HL-60 (cell line): Measurements from ENCODE around the gene WDR1.

Experiments
- GABPA ChIP-seq: IDR thresholded peaks from 2 replicates; pipeline ENCODE4 v1.6.1; 2012; ENCODE audit warnings: low read depth
- POLR2AphosphoS5 ChIP-seq: IDR thresholded peaks from 2 replicates; pipeline ENCODE4 v1.6.1; 2012; ENCODE audit warnings: low read depth
- SPI1 ChIP-seq: IDR thresholded peaks from 2 replicates; pipeline ENCODE4 v1.6.1; 2012; ENCODE audit warnings: low read depth, mild to moderate bottlenecking, borderline replicate concordance
- TF ChIP-seq, protein P1 (sequence below): IDR thresholded peaks from one replicate; pipeline ENCODE4 v1.5.1; 2011; ENCODE audit warnings: low read length, control low read depth, inconsistent platforms; ENCODE audit not compliant: insufficient read depth
- TF ChIP-seq, protein P2 (sequence below): IDR thresholded peaks from 2 replicates; pipeline ENCODE4 v1.6.1; 2012; ENCODE audit warnings: low read depth; ENCODE audit not compliant: insufficient replicate concordance

DNA sequence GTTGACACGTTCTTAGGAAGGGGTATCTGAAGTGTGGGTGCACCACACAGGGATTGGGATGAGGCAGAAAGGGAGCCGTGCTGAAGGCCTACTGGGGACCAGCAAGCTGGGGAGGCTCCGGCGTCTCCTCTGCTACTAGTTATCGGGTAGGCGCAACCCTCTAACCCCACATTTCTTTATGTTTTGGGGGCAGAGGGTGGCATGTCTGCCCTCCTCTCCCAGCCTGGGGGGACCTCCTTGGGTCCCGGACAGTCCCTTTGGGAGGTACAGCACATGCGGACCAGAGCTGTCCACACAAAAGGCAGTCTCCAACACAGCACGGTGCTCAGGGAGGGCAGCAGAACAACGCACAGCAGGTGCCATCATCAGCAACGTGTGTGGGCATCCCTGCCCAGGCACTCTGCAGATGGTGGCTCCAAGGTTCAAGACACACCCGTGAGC is 33.2 kb downstream of the WDR1 start:
- TF ChIP-seq, protein P1, sequence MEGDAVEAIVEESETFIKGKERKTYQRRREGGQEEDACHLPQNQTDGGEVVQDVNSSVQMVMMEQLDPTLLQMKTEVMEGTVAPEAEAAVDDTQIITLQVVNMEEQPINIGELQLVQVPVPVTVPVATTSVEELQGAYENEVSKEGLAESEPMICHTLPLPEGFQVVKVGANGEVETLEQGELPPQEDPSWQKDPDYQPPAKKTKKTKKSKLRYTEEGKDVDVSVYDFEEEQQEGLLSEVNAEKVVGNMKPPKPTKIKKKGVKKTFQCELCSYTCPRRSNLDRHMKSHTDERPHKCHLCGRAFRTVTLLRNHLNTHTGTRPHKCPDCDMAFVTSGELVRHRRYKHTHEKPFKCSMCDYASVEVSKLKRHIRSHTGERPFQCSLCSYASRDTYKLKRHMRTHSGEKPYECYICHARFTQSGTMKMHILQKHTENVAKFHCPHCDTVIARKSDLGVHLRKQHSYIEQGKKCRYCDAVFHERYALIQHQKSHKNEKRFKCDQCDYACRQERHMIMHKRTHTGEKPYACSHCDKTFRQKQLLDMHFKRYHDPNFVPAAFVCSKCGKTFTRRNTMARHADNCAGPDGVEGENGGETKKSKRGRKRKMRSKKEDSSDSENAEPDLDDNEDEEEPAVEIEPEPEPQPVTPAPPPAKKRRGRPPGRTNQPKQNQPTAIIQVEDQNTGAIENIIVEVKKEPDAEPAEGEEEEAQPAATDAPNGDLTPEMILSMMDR: no peak
- TF ChIP-seq POLR2AphosphoS5: no peak
- TF ChIP-seq, protein P2, sequence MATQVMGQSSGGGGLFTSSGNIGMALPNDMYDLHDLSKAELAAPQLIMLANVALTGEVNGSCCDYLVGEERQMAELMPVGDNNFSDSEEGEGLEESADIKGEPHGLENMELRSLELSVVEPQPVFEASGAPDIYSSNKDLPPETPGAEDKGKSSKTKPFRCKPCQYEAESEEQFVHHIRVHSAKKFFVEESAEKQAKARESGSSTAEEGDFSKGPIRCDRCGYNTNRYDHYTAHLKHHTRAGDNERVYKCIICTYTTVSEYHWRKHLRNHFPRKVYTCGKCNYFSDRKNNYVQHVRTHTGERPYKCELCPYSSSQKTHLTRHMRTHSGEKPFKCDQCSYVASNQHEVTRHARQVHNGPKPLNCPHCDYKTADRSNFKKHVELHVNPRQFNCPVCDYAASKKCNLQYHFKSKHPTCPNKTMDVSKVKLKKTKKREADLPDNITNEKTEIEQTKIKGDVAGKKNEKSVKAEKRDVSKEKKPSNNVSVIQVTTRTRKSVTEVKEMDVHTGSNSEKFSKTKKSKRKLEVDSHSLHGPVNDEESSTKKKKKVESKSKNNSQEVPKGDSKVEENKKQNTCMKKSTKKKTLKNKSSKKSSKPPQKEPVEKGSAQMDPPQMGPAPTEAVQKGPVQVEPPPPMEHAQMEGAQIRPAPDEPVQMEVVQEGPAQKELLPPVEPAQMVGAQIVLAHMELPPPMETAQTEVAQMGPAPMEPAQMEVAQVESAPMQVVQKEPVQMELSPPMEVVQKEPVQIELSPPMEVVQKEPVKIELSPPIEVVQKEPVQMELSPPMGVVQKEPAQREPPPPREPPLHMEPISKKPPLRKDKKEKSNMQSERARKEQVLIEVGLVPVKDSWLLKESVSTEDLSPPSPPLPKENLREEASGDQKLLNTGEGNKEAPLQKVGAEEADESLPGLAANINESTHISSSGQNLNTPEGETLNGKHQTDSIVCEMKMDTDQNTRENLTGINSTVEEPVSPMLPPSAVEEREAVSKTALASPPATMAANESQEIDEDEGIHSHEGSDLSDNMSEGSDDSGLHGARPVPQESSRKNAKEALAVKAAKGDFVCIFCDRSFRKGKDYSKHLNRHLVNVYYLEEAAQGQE: no peak
- TF ChIP-seq SPI1: no peak
- no peak for TF ChIP-seq GABPA
